LNCAP (cell line): ENCODE results near the gene NT5DC1.

Experiments used
- CTCF ChIP-seq: fragments of 450-650 bp; IDR thresholded peaks from 2 replicates; pipeline ENCODE4 v1.5.1; 2017; ENCODE audit warnings: mild to moderate bottlenecking

Gene NT5DC1

GRCh38 chr6:116205281-116205680 is 104.6 kb downstream of the NT5DC1 start:
- no peak for TF ChIP-seq CTCF

- TF ChIP-seq CTCF, result no peak
Observed at GRCh38 chr6:116206231-116206903, 105.7 kb downstream of the NT5DC1 start.

GRCh38 chr6:116208056-116208785 is 107.6 kb downstream of the NT5DC1 start:
- no peak for TF ChIP-seq CTCF

GRCh38 chr6:116210316-116210715 is 109.7 kb downstream of the NT5DC1 start:
- TF ChIP-seq CTCF, result no peak

- no peak for TF ChIP-seq CTCF
Observed at GRCh38 chr6:116210750-116211425, 110.2 kb downstream of the NT5DC1 start.

GRCh38 chr6:116214681-116215080 is 114.0 kb downstream of the NT5DC1 start:
- no peak for TF ChIP-seq CTCF

GRCh38 chr6:116215414-116215813 is 114.8 kb downstream of the NT5DC1 start:
- no peak for TF ChIP-seq CTCF
